Fibroblast of lung (primary cell): Measurements from ENCODE around the gene RUFY1.

ENCODE experiments used
- EZH2 ChIP-seq: IDR thresholded peaks from 2 replicates; pipeline ENCODE4 v1.5.1; 2012; ENCODE audit warnings: low read length, control low read depth, mild to moderate bottlenecking; ENCODE audit errors: missing control alignments
- TF ChIP-seq, protein P1 (sequence below), 2 donors: IDR thresholded peaks in 1 of 2; conservative IDR thresholded peaks in 1 of 2; 1 replicate in 1 of 2; 2 replicates in 1 of 2; pipeline ENCODE4 v1.5.1; 2011 to 2012; ENCODE audit warnings: low read length in 2 of 2, control low read depth in 1 of 2, inconsistent platforms in 1 of 2, low read depth in 1 of 2, mild to moderate bottlenecking in 1 of 2

DNA sequence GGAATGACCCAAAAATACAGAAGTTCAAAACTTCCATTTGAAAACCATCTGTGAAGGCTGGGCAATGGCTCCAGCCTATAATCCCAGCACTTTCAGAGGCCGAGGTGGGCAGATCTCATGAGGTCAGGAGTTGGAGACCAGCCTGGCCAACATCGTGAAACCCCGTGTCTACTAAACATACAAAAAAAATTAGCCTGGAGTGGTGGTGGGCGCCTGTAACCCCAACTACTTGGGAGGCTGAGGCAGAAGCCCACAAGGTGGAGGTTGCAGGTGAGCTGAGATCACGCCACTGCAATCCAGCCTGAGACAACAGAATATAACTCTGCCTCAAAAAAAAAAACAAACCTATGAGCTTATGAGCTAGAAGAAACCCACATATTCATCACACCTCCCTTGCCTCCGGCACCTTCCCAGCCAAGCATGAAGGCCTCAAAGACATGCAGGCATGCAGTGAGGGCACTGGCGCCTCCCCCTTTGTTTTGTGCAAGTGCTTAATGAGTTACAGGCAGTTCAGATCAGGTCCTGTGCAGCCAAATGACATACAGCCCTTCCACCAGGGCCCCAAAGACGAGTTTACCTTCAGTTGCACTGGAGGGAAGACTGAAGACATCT, 63.2 kb downstream of the RUFY1 start:
- TF ChIP-seq, protein P1, sequence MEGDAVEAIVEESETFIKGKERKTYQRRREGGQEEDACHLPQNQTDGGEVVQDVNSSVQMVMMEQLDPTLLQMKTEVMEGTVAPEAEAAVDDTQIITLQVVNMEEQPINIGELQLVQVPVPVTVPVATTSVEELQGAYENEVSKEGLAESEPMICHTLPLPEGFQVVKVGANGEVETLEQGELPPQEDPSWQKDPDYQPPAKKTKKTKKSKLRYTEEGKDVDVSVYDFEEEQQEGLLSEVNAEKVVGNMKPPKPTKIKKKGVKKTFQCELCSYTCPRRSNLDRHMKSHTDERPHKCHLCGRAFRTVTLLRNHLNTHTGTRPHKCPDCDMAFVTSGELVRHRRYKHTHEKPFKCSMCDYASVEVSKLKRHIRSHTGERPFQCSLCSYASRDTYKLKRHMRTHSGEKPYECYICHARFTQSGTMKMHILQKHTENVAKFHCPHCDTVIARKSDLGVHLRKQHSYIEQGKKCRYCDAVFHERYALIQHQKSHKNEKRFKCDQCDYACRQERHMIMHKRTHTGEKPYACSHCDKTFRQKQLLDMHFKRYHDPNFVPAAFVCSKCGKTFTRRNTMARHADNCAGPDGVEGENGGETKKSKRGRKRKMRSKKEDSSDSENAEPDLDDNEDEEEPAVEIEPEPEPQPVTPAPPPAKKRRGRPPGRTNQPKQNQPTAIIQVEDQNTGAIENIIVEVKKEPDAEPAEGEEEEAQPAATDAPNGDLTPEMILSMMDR (conservative IDR thresholded peaks at IDR 0.05 in 1 of 2, IDR thresholded peaks at IDR 0.05 in 1 of 2; ENCODE audit: low read depth in 1 of 2, low read length in 2 of 2) = no peak
- no peak for TF ChIP-seq EZH2
